HCT116 (cell line): ENCODE measurements around the gene SYCP2. TPM values are rescaled to one million over a fixed set of nuclear protein-coding genes. Genes with fewer than 3 reads are reported as not detected.

Experiments
- ATAC-seq: fragments of 200-7000 bp; cut with Tn5 transposase; 2 replicates; pipeline ENCODE4 v1.9.1; 2020; ENCODE audit warnings: mild to moderate bottlenecking, moderate library complexity
- BruUV-seq: library from RNA; stranded (reverse); fragments of 400-500 nt; replicated peaks from 2 replicates; lab custom pipeline; 2021; lab: Mats Ljungman, UMichigan
- CTCF ChIA-PET: fragments of 300-600 bp; sonication (Branson Sonifier 250); formaldehyde crosslinking; loops from one replicate; lab custom pipeline; 2021; ENCODE audit warnings: antibody characterized with exemption; lab: Charles Lee
- POLR2A ChIA-PET: fragments of 300-600, 350-600 bp; sonication (Branson Sonifier 250); formaldehyde crosslinking; loops from one replicate; lab custom pipeline; 2021; ENCODE audit warnings: antibody characterized with exemption; lab: Charles Lee
- RAD21 ChIA-PET, 2 experiments: fragments of 300-600 bp; sonication (Branson Sonifier 250); formaldehyde crosslinking; loops; one replicate each; lab custom pipeline; 2023; ENCODE audit warnings: low total read pairs in 2 of 2; ENCODE audit not compliant: uncharacterized antibody in 2 of 2, unreplicated experiment in 2 of 2, low non-redundant PET in 1 of 2; lab: Charles Lee
- DNase-seq: peaks from one replicate; pipeline ENCODE4 v3.0.0-alpha.2; 2010; ENCODE audit warnings: low read depth, low spot score
- H2AFZ ChIP-seq: fragments of 200-600 bp; shearing (Covaris generic), sonication (generic); 2 replicates; pipeline ENCODE4 v1.6.1; 2017; ENCODE audit warnings: low read depth, mixed run types, mixed read lengths, antibody characterized with exemption, low read length; ENCODE audit not compliant: poor library complexity, severe bottlenecking
- H3K27ac ChIP-seq: 2 replicates; pipeline ENCODE4 v1.5.1; 2012; ENCODE audit warnings: low read depth, low read length
- H3K27me3 ChIP-seq: fragments of 200-600 bp; sonication (generic); 2 replicates; pipeline ENCODE4 v1.6.1; 2016; ENCODE audit warnings: mixed run types, low read length, mixed read lengths; ENCODE audit not compliant: insufficient read depth
- H3K36me3 ChIP-seq, 2 experiments: fragments of 200-500 bp in 1 of 2; fragments of 200-600 bp in 1 of 2; sonication (Bioruptor generic) in 1 of 2; sonication (generic) in 1 of 2; 2 replicates each; pipeline versions ENCODE4 v1.5.1 to v1.6.1; 2014 to 2016; ENCODE audit warnings: low read length in 2 of 2, inconsistent platforms in 1 of 2, mixed read lengths in 1 of 2, mixed run types in 1 of 2; ENCODE audit not compliant: insufficient read depth in 2 of 2, control insufficient read depth in 1 of 2
- H3K4me1 ChIP-seq, 2 experiments: fragments of 200-600 bp in 1 of 2; sonication (generic) in 1 of 2; 2 replicates each; pipeline versions ENCODE4 v1.5.1 to v1.6.1; 2012 to 2017; ENCODE audit warnings: low read length in 2 of 2, inconsistent platforms in 1 of 2, mild to moderate bottlenecking in 1 of 2, mixed read lengths in 1 of 2, mixed run types in 1 of 2, moderate library complexity in 1 of 2; ENCODE audit not compliant: insufficient read depth in 2 of 2, control insufficient read depth in 1 of 2
- H3K4me2 ChIP-seq: fragments of 200-600 bp; sonication (generic); 2 replicates; pipeline ENCODE4 v1.6.1; 2017; ENCODE audit warnings: mixed run types, low read length, mixed read lengths
- H3K4me3 ChIP-seq, 2 experiments: fragments of 200-600 bp in 1 of 2; sonication (generic) in 1 of 2; replicated peaks in 1 of 2; 2 replicates each; pipeline ENCODE4 v1.5.1; 2011 to 2016; ENCODE audit warnings: low read length in 2 of 2, control low read depth in 1 of 2, low read depth in 1 of 2, mild to moderate bottlenecking in 1 of 2, mixed read lengths in 1 of 2, mixed run types in 1 of 2
- H3K79me2 ChIP-seq: fragments of 200-600 bp; sonication (generic); 2 replicates; pipeline ENCODE4 v1.6.1; 2017; ENCODE audit warnings: mild to moderate bottlenecking, mixed run types, low read length, moderate library complexity, mixed read lengths; ENCODE audit not compliant: insufficient read depth
- H3K9ac ChIP-seq: fragments of 200-600 bp; sonication (generic); 2 replicates; pipeline ENCODE4 v1.6.1; 2016; ENCODE audit warnings: low read length, mixed read lengths
- H3K9me2 ChIP-seq: fragments of 200-600 bp; sonication (generic), shearing (Covaris generic); 2 replicates; pipeline ENCODE4 v1.6.1; 2017; ENCODE audit warnings: mixed run types, mild to moderate bottlenecking, moderate library complexity; ENCODE audit not compliant: insufficient read depth
- H3K9me3 ChIP-seq, 2 experiments: fragments of 200-500 bp in 1 of 2; fragments of 200-600 bp in 1 of 2; sonication (Bioruptor generic) in 1 of 2; sonication (generic) in 1 of 2; 2 replicates each; pipeline ENCODE4 v1.6.1; 2014 to 2017; ENCODE audit warnings: low read length in 2 of 2, mixed read lengths in 2 of 2, inconsistent platforms in 1 of 2, low read depth in 1 of 2, mild to moderate bottlenecking in 1 of 2, mixed run types in 1 of 2, moderate library complexity in 1 of 2; ENCODE audit not compliant: control insufficient read depth in 1 of 2, insufficient read depth in 1 of 2
- H4K20me1 ChIP-seq: fragments of 200-600 bp; sonication (generic), shearing (Covaris generic); 2 replicates; pipeline ENCODE4 v1.6.1; 2017; ENCODE audit warnings: mixed run types, mild to moderate bottlenecking, moderate library complexity; ENCODE audit not compliant: insufficient read depth
- ATF3 ChIP-seq: IDR thresholded peaks from 2 replicates; pipeline ENCODE4 v1.6.1; 2012
- CBX3 ChIP-seq: IDR thresholded peaks from 2 replicates; pipeline ENCODE4 v1.6.1; 2012; ENCODE audit warnings: low read depth
- CTCF ChIP-seq, 3 experiments: fragments of 200-600 bp in 1 of 3; sonication (generic) in 1 of 3; IDR thresholded peaks in 2 of 3; conservative IDR thresholded peaks in 1 of 3; 2 replicates each; pipeline ENCODE4 v1.5.1; 2012 to 2017; ENCODE audit warnings: low read depth in 2 of 3, low read length in 2 of 3, antibody characterized with exemption in 1 of 3, borderline replicate concordance in 1 of 3, control low read depth in 1 of 3, mild to moderate bottlenecking in 1 of 3, mixed read lengths in 1 of 3, mixed run types in 1 of 3, moderate library complexity in 1 of 3; ENCODE audit not compliant: insufficient read depth in 1 of 3
- EGR1 ChIP-seq: IDR thresholded peaks from 2 replicates; pipeline ENCODE4 v1.6.1; 2012; ENCODE audit warnings: low read depth
- ELF1 ChIP-seq: IDR thresholded peaks from 2 replicates; pipeline ENCODE4 v1.6.1; 2012; ENCODE audit warnings: low read depth, borderline replicate concordance
- EZH2phosphoT487 ChIP-seq: fragments of 200-600 bp; IDR thresholded peaks from 2 replicates; pipeline ENCODE4 v1.6.1; 2018; ENCODE audit warnings: antibody characterized with exemption, borderline replicate concordance
- FOSL1 ChIP-seq: IDR thresholded peaks from 2 replicates; pipeline ENCODE4 v1.6.1; 2012; ENCODE audit warnings: low read depth
- JUND ChIP-seq: IDR thresholded peaks from 2 replicates; pipeline ENCODE4 v1.6.1; 2012
- POLR2A ChIP-seq: IDR thresholded peaks from 2 replicates; pipeline ENCODE4 v1.7.0; 2011; ENCODE audit warnings: borderline replicate concordance; ENCODE audit not compliant: insufficient read depth, insufficient read length; ENCODE audit errors: extremely low read depth
- POLR2AphosphoS5 ChIP-seq: IDR thresholded peaks from 2 replicates; pipeline ENCODE4 v1.6.1; 2011; ENCODE audit warnings: mild to moderate bottlenecking, low read depth, low read length, moderate library complexity
- RAD21 ChIP-seq: IDR thresholded peaks from 2 replicates; pipeline ENCODE4 v1.6.1; 2012; ENCODE audit warnings: low read depth, mild to moderate bottlenecking
- REST ChIP-seq: IDR thresholded peaks from 2 replicates; pipeline ENCODE4 v1.6.1; 2012; ENCODE audit warnings: low read depth
- SIN3A ChIP-seq: IDR thresholded peaks from 2 replicates; pipeline ENCODE4 v1.6.1; 2012; ENCODE audit warnings: low read depth
- SRF ChIP-seq: IDR thresholded peaks from 2 replicates; pipeline ENCODE4 v1.6.1; 2012; ENCODE audit warnings: low read depth
- TCF7L2 ChIP-seq: IDR thresholded peaks from 2 replicates; pipeline ENCODE4 v1.7.0; 2011; ENCODE audit warnings: borderline replicate concordance, inconsistent platforms; ENCODE audit not compliant: insufficient read depth, insufficient read length; ENCODE audit errors: extremely low read depth
- YY1 ChIP-seq: IDR thresholded peaks from 2 replicates; pipeline ENCODE4 v1.6.1; 2011; ENCODE audit warnings: low read length, low read depth, moderate library complexity, mild to moderate bottlenecking; ENCODE audit not compliant: insufficient replicate concordance; ENCODE audit errors: extremely low read depth
- ZBTB33 ChIP-seq: IDR thresholded peaks from 2 replicates; pipeline ENCODE4 v1.6.1; 2011; ENCODE audit warnings: mild to moderate bottlenecking, low read length, moderate library complexity; ENCODE audit not compliant: insufficient replicate concordance; ENCODE audit errors: extremely low read depth
- ZFX ChIP-seq: fragments of 450-650 bp; IDR thresholded peaks from 2 replicates; pipeline ENCODE4 v1.6.1; 2017
- ZNF274 ChIP-seq: fragments of 200-500 bp; sonication (Bioruptor generic); IDR thresholded peaks from 2 replicates; pipeline ENCODE4 v1.6.1; 2014; ENCODE audit warnings: mild to moderate bottlenecking, low read depth, low read length, inconsistent platforms
- intact Hi-C: fragments of 100-400 bp; cut with micrococcal nuclease; formaldehyde crosslinking; loops from 2 replicates; pipeline ENCODE4 v1.10.0; 2022
- total RNA-seq: library from RNA; stranded (reverse); gene quantifications from one replicate; pipeline ENCODE4 v1.2.1, GENCODE V29; 2021; ENCODE audit not compliant: unreplicated experiment

The SYCP2 gene
- total RNA-seq, 1 experiment from 2014 or later: 0.59 TPM

- no peak overlapping the region for H3K9ac ChIP-seq
- H3K9me3 ChIP-seq: no peaks in the 10 kb centered on the region
- no peaks in the 10 kb centered on the region for H3K4me1 ChIP-seq
- no peaks in the 10 kb centered on the region for H3K79me2 ChIP-seq
- peaks cover 11% of the 10 kb centered on the region for H3K27me3 ChIP-seq
- POLR2A ChIA-PET: no interaction called here
- DNase-seq (no peak), ATAC-seq (no peak)
- H3K27ac ChIP-seq: no peak overlapping the region
- H2AFZ ChIP-seq: no peak overlapping the region
- no peak overlapping the region for H3K4me3 ChIP-seq
- no TSS peak for BruUV-seq
- H3K4me2 ChIP-seq: no peak overlapping the region
- RAD21 ChIA-PET: no interaction called here
- CTCF ChIA-PET: no interaction called here
- no peaks in the 10 kb centered on the region for H3K36me3 ChIP-seq
- no peaks in the 10 kb centered on the region for H4K20me1 ChIP-seq
- H3K9me2 ChIP-seq: no peaks in the 10 kb centered on the region
- intact Hi-C loops: no loop called here
- TF ChIP-seq POLR2AphosphoS5 (no peak), POLR2A (no peak), ATF3 (no peak), ELF1 (no peak), SIN3A (no peak), FOSL1 (no peak), TCF7L2 (no peak), ZFX (no peak), ZBTB33 (no peak), JUND (no peak), YY1 (no peak), CBX3 (no peak), EGR1 (no peak), RAD21 (no peak), SRF (no peak), REST (no peak), EZH2phosphoT487 (no peak), CTCF (IDR thresholded peaks at IDR 0.05 in 2 of 3, conservative IDR thresholded peaks at IDR 0.05 in 1 of 3; ENCODE audit: borderline replicate concordance in 1 of 3, insufficient read depth in 1 of 3, low read depth in 2 of 3, low read length in 2 of 3) (no peak), ZNF274 (no peak)
These were observed 114.5 kb downstream of the SYCP2 start for GRCh38 chr20:59818911-59819310.
